ENCODE results near the gene EIF3A. TPM values are rescaled to one million over a fixed set of nuclear protein-coding genes. Genes with fewer than 3 reads are reported as not detected.

EIF3A gene
- total and polyA plus RNA-seq, 9 of the 15 experiments (the other 6 are each of a cell fraction or from before 2014, with no cell fraction given) = 19.6 to 163 (median 102) TPM

GRCh38 chr10:119080521-119081259 is at the start of gene EIF3A (continued):
- TF ChIP-seq SMAD1 (IDR thresholded peaks at IDR 0.05; ENCODE audit: low read depth, low read length, partially characterized antibody) = peak; percentile 62
- TF ChIP-seq POLR2H (tag; IDR thresholded peaks at IDR 0.05; ENCODE audit: low read depth) = peak; percentile 88
- 0 out of 2 replicates have a peak, but pooled peaks have one; percentile 25 for TF ChIP-seq LCOR (CRISPR knock-in tag; IDR thresholded peaks at IDR 0.05)
- TF ChIP-seq ZBTB11 (CRISPR knock-in tag; IDR thresholded peaks at IDR 0.05) = peak in 1 of 3 experiments; percentile 57; a peak in 2 of 6 replicates
- TF ChIP-seq PCBP1 (IDR thresholded peaks at IDR 0.05; ENCODE audit: low read depth, low read length, poor library complexity, severe bottlenecking) = peak; percentile 77
- peak; percentile 95 for TF ChIP-seq USF1 (CRISPR knock-in tag; IDR thresholded peaks at IDR 0.05)
- peak; percentile 76; the same call in 1 of the 2 replicates for TF ChIP-seq GABPB1 (CRISPR knock-in tag; IDR thresholded peaks at IDR 0.05)
- no peak for TF ChIP-seq MXI1 (IDR thresholded peaks at IDR 0.05; ENCODE audit: low read depth, low read length)
- TF ChIP-seq ZNF830 (CRISPR knock-in tag; IDR thresholded peaks at IDR 0.05) = no peak
- peak; percentile 9; the same call in 1 of the 2 replicates for TF ChIP-seq ESRRA (IDR thresholded peaks at IDR 0.05; ENCODE audit: borderline replicate concordance, low read depth)
- TF ChIP-seq AFF1 (IDR thresholded peaks at IDR 0.05; ENCODE audit: low read depth in 1 of 2, partially characterized antibody in 2 of 2) = peak in 1 of 2 experiments; percentile 55
- peak; percentile 32 for TF ChIP-seq HNRNPLL (IDR thresholded peaks at IDR 0.05; ENCODE audit: low read depth, low read length, poor library complexity, severe bottlenecking)
- peak; percentile 87 to 88 for TF ChIP-seq E2F6 (IDR thresholded peaks at IDR 0.05; ENCODE audit: borderline replicate concordance in 1 of 2, extremely low read depth in 1 of 2, insufficient read depth in 1 of 2, insufficient read length in 1 of 2, low read depth in 1 of 2, low read length in 1 of 2, poor library complexity in 1 of 2, severe bottlenecking in 1 of 2)
- TF ChIP-seq SRSF7 (optimal IDR thresholded peaks at IDR 0.05; ENCODE audit: low read depth, low read length) = no peak
- peak; percentile 92 for TF ChIP-seq POLR2A (conservative IDR thresholded peaks at IDR 0.05)

Data from K562 (cell line).